CD4-positive, alpha-beta T cell treated with Interleukin-6 at 100 ng/mL for 8 hours (primary cell): ENCODE data around the gene HLA-A.

Source experiments
- DNase-seq: peaks from one replicate; pipeline ENCODE4 v3.0.0-alpha.2; 2020; ENCODE audit warnings: mixed read lengths, low spot score

Gene HLA-A

GRCh38 chr6:29990931-29991330 lies 48.6 kb downstream of the HLA-A start:
- no peak for DNase-seq

DNA sequence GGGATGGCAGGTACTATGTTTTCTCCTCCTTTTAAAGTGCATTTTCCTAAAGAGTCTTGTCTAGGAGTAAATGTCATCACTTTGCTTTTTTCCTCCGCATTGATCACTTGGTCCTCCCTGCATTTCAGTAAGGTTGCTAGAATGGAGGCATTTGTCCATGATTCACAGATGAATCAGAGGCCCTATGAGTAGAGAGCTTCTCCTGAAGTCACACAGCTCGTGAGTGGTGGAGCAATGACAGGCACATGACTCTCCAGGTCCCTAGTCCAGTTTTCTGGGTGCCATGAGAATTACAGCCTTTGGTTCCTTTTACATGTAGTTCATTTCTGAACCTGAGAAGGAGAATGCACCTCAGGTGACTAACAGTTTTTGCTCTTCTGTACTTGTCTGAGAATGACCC lies 50.5 kb downstream of the HLA-A start:
- no peak for DNase-seq

DNA sequence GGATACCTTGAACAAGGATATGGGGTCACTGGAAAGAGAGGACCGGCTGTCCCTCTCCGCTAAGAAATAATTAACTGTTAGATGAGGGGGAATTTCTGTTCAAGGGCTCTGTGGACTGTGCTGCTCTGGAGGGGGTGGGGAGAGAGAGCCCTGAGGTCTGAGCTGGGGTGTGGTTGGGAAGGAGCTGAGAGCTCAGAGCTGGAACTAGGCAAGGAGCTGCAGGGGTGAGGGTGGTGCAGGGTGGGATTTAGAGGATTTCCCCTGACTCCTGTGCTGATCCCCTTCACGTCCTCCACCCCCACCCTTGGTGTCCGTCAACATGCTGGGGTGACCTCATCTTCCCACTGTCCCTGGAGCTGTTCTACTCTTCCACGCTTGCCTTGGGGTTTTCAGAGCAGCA lies 52.5 kb downstream of the HLA-A start:
- DNase-seq = no peak

DNA sequence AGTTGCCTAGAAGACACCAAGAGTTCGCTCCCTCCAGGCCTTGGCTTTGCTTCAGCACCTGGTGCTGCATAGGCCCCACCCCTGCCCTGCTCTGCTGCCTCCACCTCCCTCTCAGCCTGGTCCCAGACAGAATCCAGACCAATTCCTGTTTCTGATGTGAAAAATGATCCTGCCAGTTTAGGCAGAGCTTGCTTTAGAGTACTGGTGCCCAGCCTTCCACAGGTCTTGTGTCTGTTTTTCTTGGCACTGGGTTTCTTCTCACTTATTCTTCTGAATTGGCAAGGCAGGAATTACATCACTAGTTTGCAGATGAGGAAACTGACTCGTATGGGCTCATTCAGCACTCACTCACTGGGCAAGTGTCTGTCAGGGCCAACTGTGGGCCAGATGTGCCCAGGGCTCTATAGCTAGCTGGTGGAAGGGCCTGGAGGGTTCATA lies 53.0 kb downstream of the HLA-A start:
- no peak for DNase-seq
